Activated CD4-positive, alpha-beta memory T cell treated with anti-CD3 and anti-CD28 coated beads, Interleukin-2, amount 10 ng/mL, durations not matched to agents 7 days and 5 days (primary cell): ENCODE measurements around the gene TMPRSS12. TPM values are rescaled to one million over a fixed set of nuclear protein-coding genes. Genes with fewer than 3 reads are reported as not detected.
"Not testable (repeated sequence)": the region's sequence is repeated elsewhere in the genome, so short reads cannot be mapped to it uniquely, and the experiment has no call there.

Experiments used
- CTCF ChIA-PET: fragments of 350-600 bp; sonication (Branson Sonifier 250); formaldehyde crosslinking; loops from one replicate; lab custom pipeline; 2021; ENCODE audit warnings: antibody characterized with exemption, inconsistent platforms; lab: Charles Lee
- POLR2A ChIA-PET: fragments of 350-600 bp; sonication (Branson Sonifier 250); formaldehyde crosslinking; loops from one replicate; lab custom pipeline; 2021; ENCODE audit warnings: antibody characterized with exemption; lab: Charles Lee
- DNase-seq: peaks from one replicate; pipeline ENCODE4 v3.0.0-alpha.2; 2020
- H3K27ac Mint-ChIP-seq: one replicate; pipeline ENCODE4 v1.8.0; 2021; ENCODE audit warnings: mild to moderate bottlenecking, mixed read lengths
- H3K27me3 Mint-ChIP-seq: one replicate; pipeline ENCODE4 v1.8.0; 2021; ENCODE audit warnings: mixed read lengths
- H3K36me3 Mint-ChIP-seq: one replicate; pipeline ENCODE4 v1.8.0; 2021; ENCODE audit warnings: low read depth, mixed read lengths
- H3K4me1 Mint-ChIP-seq: one replicate; pipeline ENCODE4 v1.8.0; 2021; ENCODE audit warnings: mixed read lengths
- H3K4me3 Mint-ChIP-seq: one replicate; pipeline ENCODE4 v1.8.0; 2021; ENCODE audit warnings: mild to moderate bottlenecking, mixed read lengths
- H3K9me3 Mint-ChIP-seq: one replicate; pipeline ENCODE4 v1.8.0; 2021; ENCODE audit warnings: mixed read lengths
- total RNA-seq, 2 experiments: library from RNA; stranded (reverse); gene quantifications; one replicate each; pipeline ENCODE4 v1.2.3, GENCODE V29; 2021

TMPRSS12 gene
- total RNA-seq, 2 experiments from 2014 or later = not detected

DNA sequence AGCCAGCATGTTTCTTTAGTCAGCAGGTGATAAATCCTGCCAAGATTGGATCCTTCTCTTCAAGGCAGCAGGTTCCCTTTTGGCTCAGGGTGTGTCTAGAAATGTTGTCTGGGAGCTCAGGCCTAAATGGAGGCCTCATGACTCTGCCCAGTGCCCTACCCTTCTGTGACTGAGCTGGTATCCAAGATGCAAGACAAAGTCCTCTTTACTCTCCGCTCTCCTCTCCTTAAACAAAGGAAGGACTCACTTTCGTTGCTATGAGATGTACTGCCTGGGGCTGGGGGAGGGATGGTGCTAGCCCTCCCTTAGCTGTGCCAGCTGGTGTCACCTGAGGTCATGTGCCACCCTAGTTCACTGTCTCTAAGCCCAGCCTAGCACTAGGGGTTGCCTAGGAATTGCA, 13.8 kb upstream of the TMPRSS12 start:
- no peak for DNase-seq
- H3K27me3 Mint-ChIP-seq = peaks cover 5% of the 10 kb centered on the region
- peaks cover 5% of the 10 kb centered on the region for H3K36me3 Mint-ChIP-seq
- H3K9me3 Mint-ChIP-seq = peaks cover 7% of the 10 kb centered on the region
- POLR2A ChIA-PET = interaction anchor here (1.0 to 1.2 kb wide), 2 partner anchors 64 to 220 kb away, joined by 3 to 5 read pairs; no protein-coding TSS in a partner anchor
- H3K4me3 Mint-ChIP-seq = no peak overlapping the region
- no peak overlapping the region for H3K27ac Mint-ChIP-seq
- CTCF ChIA-PET = interaction anchor here (0.7 kb wide), 1 partner anchor 64 kb away, joined by 3 read pairs; no protein-coding TSS in a partner anchor
- H3K4me1 Mint-ChIP-seq = peaks cover 5% of the 10 kb centered on the region

DNA sequence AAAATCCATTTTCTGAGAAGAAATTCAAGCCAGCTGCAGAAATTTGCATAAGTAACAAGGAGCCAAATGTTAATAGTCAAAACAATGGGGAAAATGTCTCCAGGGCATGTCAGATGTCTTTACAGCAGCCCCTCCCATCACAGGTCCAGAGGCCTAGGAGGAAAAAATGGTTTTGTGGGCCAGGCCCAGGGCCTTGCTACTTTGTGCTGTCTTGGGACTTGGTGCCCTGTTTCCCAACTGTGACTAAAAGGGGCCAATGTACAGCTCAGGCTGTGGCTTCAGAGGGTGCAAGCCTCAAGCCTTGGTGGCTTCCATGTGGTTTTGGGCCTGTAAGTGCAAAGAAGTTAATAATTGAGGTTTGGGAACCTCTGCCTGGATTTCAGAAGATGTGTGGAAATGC, 8.9 kb upstream of the TMPRSS12 start:
- H3K36me3 Mint-ChIP-seq, H3K27ac Mint-ChIP-seq, H3K4me1 Mint-ChIP-seq, H3K4me3 Mint-ChIP-seq, POLR2A ChIA-PET, DNase-seq: not testable (repeated sequence)
- CTCF ChIA-PET = interaction anchor here (0.6 kb wide), 1 partner anchor 13 kb away, joined by 5 read pairs; no protein-coding TSS in a partner anchor
- peaks cover 15% of the 10 kb centered on the region for H3K9me3 Mint-ChIP-seq
- H3K27me3 Mint-ChIP-seq = peaks cover 11% of the 10 kb centered on the region

DNA sequence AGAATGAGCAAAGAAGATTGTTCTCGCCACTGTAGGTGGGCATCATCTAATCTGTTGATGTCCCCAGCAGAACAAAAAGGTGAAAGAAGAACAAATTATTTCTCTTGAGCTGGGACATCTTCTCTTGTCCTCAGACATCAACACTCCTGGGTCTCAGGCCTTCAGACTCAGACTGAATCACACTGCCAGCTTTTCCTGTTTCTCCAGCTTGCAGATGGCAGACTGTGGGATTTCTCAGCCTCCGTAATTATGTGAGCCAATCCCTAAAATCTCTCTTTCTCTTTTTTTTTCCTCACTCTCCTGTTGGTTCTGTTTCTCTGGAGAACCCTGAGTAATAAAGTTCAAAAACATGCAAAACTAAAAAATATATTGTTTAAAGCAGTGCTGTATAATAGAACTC, 3.7 kb upstream of the TMPRSS12 start:
- no peaks in the 10 kb centered on the region for H3K4me1 Mint-ChIP-seq
- no peak overlapping the region for H3K27ac Mint-ChIP-seq
- ChIA-PET POLR2A (no interaction called here), CTCF (interaction anchor here (0.7 to 1.4 kb wide), 2 partner anchors 13 to 14 kb away, joined by 3 read pairs; no protein-coding TSS in a partner anchor)
- H3K4me3 Mint-ChIP-seq = no peak overlapping the region
- H3K36me3 Mint-ChIP-seq = no peaks in the 10 kb centered on the region
- no peak for DNase-seq
- peaks cover 15% of the 10 kb centered on the region for H3K9me3 Mint-ChIP-seq
- peaks cover 12% of the 10 kb centered on the region for H3K27me3 Mint-ChIP-seq

DNA sequence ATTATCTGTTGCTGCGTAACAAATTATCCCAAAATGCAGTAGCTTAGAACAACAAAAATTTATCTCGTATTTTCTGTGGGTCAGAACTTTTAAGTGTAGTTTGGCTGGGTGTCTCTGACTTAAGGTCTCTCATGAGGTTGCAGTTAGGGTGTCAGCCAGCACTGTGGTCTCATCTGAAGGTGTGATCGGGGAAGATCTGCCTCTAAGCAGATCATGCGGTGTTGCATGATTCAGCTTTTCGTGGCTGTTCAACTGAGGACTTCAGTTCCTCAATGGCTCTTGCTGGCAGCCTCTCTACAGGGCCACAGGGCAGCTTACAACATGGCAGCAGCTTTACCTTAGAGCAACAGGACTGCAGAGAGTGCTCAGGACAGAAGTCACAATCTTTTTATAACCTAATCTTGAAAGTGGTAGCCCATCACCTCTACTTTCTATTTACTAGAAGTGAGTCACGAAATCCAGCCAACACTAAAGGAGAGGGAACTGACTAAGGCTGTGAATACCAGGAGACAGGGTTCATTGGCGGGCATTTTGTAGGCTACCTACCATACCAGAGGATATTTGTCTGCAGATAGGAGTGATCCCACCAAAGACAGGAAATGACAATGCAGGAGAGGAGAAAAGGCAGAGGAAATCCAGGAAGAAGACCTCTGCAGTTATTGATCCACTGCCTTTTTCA, 1.8 kb upstream of the TMPRSS12 start:
- CTCF ChIA-PET = no interaction called here
- Mint-ChIP-seq H3K36me3 (no peaks in the 10 kb centered on the region), H3K27ac (no peak overlapping the region)

DNA sequence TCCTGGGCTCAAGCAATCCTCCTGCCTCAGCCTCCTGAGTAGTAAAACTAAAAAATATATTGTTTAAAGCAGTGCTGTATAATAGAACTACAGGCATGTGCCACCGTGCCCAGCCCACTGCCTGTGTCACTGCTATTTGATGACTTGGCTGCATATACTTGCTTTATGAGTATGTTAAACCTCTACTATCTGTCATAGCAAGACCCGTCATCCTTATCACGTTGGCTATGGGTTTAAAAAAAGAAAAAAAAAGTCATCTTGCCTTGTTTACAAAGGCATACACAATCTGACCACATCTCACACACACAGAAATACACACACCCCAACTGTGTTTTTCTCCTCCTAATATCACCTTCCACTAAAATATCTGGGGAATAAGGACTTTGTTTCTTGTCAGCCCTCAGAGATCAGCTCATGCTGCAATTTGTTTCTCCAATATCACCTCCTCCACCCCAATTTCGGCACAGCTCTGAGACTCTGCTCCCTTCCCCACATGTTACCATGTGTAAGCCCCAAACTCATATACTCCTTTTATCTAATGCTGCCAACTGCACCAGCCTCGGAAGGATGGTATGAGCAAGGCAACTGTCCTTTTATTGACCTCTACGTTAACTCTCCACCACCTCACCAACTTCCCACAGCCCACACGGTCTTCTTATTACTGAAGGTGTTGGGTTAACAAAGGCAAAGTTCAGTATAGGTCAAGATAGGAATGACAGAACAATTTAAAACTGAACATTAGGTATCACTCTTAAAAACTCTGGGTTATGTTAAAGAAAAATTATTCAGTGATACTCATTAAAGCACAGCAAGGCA, 802 bp upstream of the TMPRSS12 start:
- no peaks in the 10 kb centered on the region for H3K36me3 Mint-ChIP-seq
- no peaks in the 10 kb centered on the region for H3K4me1 Mint-ChIP-seq
- peaks cover 9% of the 10 kb centered on the region for H3K27me3 Mint-ChIP-seq
- no peak overlapping the region for H3K27ac Mint-ChIP-seq
- ChIA-PET POLR2A (no interaction called here), CTCF (no interaction called here)
- no peak for DNase-seq
- no peak overlapping the region for H3K4me3 Mint-ChIP-seq
- H3K9me3 Mint-ChIP-seq = peaks cover 7% of the 10 kb centered on the region

More for the DNA sequence above, 1.8 kb upstream of the TMPRSS12 start:
- POLR2A ChIA-PET = no interaction called here
- no peak for DNase-seq
- peaks cover 11% of the 10 kb centered on the region for H3K27me3 Mint-ChIP-seq
- H3K4me1 Mint-ChIP-seq = no peaks in the 10 kb centered on the region
- H3K9me3 Mint-ChIP-seq = peaks cover 7% of the 10 kb centered on the region
- H3K4me3 Mint-ChIP-seq = no peak overlapping the region

DNA sequence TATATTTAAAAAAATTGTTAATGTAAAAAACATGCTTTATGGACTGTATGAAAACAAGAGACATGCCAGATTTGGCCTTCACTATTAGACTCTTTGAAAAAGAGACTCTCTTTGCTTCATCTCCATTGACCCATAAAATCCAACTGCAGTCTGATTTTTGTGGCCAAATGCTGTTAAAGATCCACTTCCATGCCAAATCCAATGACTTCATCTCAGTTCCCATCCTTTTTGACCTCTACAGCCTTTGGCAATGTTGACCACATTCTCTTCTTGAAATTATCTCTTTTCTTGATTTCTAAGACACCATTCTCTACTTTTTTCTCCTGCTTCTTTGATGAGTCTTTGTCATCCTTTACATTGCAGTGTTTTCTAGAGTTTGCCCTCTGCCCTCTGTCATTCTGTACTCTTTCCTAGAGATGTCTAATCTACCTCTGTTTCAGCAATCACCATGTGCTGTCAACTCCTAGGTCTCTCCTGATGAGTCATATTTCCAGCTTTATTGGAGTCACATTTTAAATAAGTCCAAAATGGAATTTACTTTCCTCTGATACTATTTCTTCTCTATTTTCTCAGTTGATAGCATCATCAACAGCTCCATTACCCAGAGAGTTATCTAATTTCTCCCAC, 2.4 kb downstream of the TMPRSS12 start:
- H3K4me3 Mint-ChIP-seq = no peak overlapping the region
- ChIA-PET POLR2A (no interaction called here), CTCF (interaction anchor here (0.5 to 1.6 kb wide), 2 partner anchors 20 to 127 kb away, joined by 3 to 5 read pairs; no protein-coding TSS in a partner anchor)
- H3K36me3 Mint-ChIP-seq = no peaks in the 10 kb centered on the region
- peaks cover 7% of the 10 kb centered on the region for H3K9me3 Mint-ChIP-seq
- H3K27me3 Mint-ChIP-seq = peaks cover 14% of the 10 kb centered on the region
- H3K27ac Mint-ChIP-seq = no peak overlapping the region
- no peak for DNase-seq
- no peaks in the 10 kb centered on the region for H3K4me1 Mint-ChIP-seq

DNA sequence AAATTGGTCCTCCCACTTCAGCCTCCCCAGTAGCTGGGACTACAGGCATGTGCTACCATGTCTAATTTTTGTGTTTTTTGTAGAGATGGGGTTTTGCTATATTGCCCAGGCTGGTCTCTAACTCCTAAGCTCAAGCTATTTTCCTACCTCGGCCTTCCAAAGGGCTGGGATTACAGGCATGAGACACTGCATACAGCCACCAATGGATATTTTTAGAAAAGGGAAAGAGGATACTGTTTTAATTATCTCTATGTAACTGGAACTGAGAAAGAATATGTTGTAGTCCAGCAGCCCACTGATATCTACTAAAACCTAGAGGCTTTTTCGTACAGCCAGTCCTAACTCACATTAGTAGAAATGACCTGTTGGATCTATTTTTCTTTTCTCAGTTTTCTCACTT, 6.2 kb downstream of the TMPRSS12 start:
- H3K27me3 Mint-ChIP-seq = peaks cover 35% of the 10 kb centered on the region
- H3K4me1 Mint-ChIP-seq = no peaks in the 10 kb centered on the region
- H3K4me3 Mint-ChIP-seq = no peak overlapping the region
- H3K27ac Mint-ChIP-seq = no peak overlapping the region
- ChIA-PET CTCF (no interaction called here), POLR2A (no interaction called here)
- peaks cover 3% of the 10 kb centered on the region for H3K9me3 Mint-ChIP-seq
- DNase-seq = no peak
- no peaks in the 10 kb centered on the region for H3K36me3 Mint-ChIP-seq

DNA sequence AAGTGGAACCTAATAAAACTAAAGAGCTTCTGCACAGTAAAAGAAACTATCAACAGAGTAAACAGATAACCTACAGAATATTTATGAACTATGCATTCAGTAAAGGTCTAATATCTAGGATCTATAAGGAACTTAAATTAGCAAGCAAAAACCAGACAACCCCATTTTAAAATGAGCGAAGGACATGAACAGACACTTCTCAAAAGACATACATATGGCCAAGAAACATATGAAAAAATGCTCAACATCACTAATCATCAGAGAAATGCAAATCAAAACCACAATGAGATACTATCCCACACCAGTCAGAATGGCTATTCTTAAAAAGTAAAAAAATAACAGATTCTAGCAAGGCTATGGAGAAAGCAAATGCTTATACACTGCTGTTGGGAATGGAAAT, 12.5 kb downstream of the TMPRSS12 start:
- H3K4me3 Mint-ChIP-seq, H3K36me3 Mint-ChIP-seq, POLR2A ChIA-PET, CTCF ChIA-PET, H3K27ac Mint-ChIP-seq, H3K4me1 Mint-ChIP-seq, H3K9me3 Mint-ChIP-seq, DNase-seq: not testable (repeated sequence)
- peaks cover 39% of the 10 kb centered on the region for H3K27me3 Mint-ChIP-seq

DNA sequence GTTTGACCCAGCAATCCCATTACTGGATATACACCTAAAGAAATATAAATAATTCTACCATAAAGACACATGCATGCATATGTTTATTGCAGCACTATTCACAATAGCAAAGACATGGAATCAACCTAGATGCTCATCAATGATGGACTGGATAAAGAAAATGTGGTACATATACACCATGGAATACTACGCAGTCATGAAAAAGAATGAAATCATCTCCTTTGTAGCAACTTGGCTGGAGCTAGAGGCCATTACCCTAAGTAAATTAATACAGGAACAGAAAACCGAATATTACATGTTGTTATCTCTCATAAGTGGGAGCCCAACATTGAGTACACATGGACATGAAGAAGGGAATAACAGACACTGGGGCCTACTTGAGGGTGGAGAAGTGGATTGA, 13.0 kb downstream of the TMPRSS12 start:
- DNase-seq, CTCF ChIA-PET: not testable (repeated sequence)

DNA sequence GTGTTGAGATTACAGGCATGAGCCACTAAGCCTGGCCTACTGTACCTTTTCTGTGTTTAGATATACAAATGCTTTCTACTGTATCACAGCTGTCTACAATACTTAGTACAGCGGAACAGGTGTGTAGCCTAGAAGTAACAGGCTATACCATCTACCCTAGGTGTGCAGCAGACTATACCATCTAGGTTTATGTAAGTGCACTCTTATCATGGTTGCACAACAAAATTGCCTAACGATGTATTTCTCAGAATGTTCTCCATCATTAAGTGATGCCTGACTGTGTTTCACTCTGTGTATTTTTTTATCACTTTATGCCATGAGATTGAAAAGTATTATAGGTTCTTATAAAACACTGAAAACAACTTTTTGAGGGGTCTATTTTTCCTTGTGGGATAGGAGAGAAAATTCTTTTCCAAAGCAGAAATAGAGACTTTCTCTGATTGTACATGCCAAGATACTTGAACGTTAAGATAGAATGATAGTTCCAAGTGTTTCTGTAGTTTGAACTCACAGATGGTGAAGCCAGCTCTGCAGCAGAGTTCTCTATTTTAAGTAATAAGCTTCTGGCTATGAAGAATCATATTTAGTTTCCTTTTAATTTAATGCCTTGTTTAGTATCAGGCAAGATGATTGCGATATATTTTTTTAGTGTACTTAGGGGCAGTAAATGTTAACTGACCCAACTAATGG, 17.0 kb downstream of the TMPRSS12 start:
- H3K36me3 Mint-ChIP-seq = no peaks in the 10 kb centered on the region
- no peak for DNase-seq
- ChIA-PET CTCF (interaction anchor here (1.6 kb wide), 1 partner anchor 34 kb away, joined by 4 read pairs; no protein-coding TSS in a partner anchor), POLR2A (no interaction called here)
- H3K4me3 Mint-ChIP-seq = no peak overlapping the region
- H3K27me3 Mint-ChIP-seq = peaks cover 5% of the 10 kb centered on the region
- H3K27ac Mint-ChIP-seq = no peak overlapping the region
- H3K4me1 Mint-ChIP-seq = no peaks in the 10 kb centered on the region
- peaks cover 3% of the 10 kb centered on the region for H3K9me3 Mint-ChIP-seq

More for the DNA sequence above, 13.0 kb downstream of the TMPRSS12 start:
- H3K4me3 Mint-ChIP-seq, H3K9me3 Mint-ChIP-seq, H3K36me3 Mint-ChIP-seq, H3K4me1 Mint-ChIP-seq, POLR2A ChIA-PET, H3K27ac Mint-ChIP-seq: not testable (repeated sequence)
- H3K27me3 Mint-ChIP-seq = peaks cover 39% of the 10 kb centered on the region

DNA sequence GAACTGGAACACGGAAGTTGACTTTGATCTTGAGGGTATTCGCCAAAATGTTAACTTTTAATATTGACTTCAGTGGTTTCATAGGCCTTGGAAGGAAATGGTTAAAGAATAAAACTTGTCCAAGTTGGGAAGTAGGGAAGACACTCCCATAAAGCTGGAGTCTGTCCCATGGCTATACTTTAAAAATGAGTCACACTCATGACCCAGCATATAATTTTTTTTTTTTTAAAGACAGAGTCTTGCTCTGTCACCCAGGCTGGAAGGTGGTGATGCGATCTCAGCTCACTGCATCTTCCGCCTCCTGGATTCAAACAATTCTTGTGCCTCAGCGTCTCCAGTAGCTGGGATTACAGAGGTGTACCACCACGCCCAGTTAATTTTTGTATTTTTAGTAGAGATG, 19.6 kb downstream of the TMPRSS12 start:
- H3K36me3 Mint-ChIP-seq = peaks cover 3% of the 10 kb centered on the region
- no peaks in the 10 kb centered on the region for H3K4me1 Mint-ChIP-seq
- CTCF ChIA-PET = no interaction called here
- H3K27ac Mint-ChIP-seq = no peak overlapping the region
- POLR2A ChIA-PET = no interaction called here
- no peak overlapping the region for H3K4me3 Mint-ChIP-seq
- H3K27me3 Mint-ChIP-seq = no peaks in the 10 kb centered on the region
- no peak for DNase-seq
- peaks cover 14% of the 10 kb centered on the region for H3K9me3 Mint-ChIP-seq

DNA sequence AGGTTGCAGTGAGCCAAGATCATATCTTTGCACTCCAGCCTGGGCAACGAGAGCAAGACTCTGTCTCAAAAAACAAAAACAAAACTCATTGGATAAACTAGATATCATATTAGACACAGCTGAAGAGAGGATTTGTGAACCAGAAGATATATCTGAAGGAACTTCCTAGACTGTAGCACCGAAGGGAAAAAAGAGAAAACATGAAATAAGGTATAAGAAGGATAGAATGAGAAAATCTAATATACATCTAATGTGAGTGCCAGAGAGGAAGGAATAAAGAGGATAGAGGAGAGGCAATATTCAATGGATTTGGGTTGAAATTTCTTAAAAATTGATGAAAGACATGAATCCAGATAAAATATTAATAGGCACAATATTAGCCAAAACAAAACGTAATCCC, 22.5 kb downstream of the TMPRSS12 start:
- Mint-ChIP-seq H3K9me3 (peaks cover 24% of the 10 kb centered on the region), H3K27ac (no peak overlapping the region), H3K4me1 (peaks cover 5% of the 10 kb centered on the region), H3K4me3 (no peak overlapping the region), H3K27me3 (no peaks in the 10 kb centered on the region), H3K36me3 (peaks cover 8% of the 10 kb centered on the region)
- CTCF ChIA-PET = no interaction called here
- POLR2A ChIA-PET = no interaction called here
- no peak for DNase-seq
